GM18511 (cell line): ENCODE results near the gene MYL4.
"Not testable (repeated sequence)": the region's sequence is repeated elsewhere in the genome, so short reads cannot be mapped to it uniquely, and the experiment has no call there.

Source experiments
- ATAC-seq: cut with Tn5 transposase; IDR thresholded peaks from one replicate; pipeline ENCODE4 v1.9.1; 2021; ENCODE audit warnings: mild to moderate bottlenecking, moderate library complexity; ENCODE audit not compliant: unreplicated experiment

MYL4 gene

DNA sequence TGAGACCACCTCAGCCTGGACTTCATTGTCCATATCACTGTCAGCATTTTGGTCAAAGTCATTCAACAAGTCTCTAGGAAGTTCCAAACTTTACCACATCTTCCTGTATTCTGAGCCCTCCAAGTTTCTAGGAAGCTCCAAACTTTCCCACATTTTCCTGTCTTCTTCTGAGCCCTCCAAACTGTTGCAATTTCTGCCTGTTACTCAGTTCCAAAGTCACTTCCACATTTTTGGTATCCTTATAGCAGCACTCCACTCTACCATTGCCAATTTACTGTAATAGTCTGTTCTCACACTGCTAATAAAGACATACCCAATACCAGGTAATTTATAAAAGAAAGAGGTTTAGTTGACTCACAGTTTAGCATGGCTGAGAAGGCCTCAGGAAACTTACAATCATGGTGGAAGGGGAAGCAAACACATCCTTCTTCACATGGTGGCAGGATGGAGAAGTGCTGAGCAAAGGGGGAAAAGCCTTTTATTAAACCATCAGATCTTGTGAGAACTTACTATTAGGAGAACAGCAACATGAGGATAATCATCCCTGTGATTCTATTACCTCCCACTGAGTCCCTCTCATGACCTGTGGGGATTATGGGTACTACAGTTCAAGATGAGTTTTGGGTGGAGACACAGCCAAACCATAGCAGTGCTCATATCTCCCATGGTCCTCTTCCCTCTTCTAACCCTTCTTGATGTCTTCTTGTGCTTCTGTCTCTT, 60.6 kb downstream of the MYL4 start:
- not testable (repeated sequence) for ATAC-seq

DNA sequence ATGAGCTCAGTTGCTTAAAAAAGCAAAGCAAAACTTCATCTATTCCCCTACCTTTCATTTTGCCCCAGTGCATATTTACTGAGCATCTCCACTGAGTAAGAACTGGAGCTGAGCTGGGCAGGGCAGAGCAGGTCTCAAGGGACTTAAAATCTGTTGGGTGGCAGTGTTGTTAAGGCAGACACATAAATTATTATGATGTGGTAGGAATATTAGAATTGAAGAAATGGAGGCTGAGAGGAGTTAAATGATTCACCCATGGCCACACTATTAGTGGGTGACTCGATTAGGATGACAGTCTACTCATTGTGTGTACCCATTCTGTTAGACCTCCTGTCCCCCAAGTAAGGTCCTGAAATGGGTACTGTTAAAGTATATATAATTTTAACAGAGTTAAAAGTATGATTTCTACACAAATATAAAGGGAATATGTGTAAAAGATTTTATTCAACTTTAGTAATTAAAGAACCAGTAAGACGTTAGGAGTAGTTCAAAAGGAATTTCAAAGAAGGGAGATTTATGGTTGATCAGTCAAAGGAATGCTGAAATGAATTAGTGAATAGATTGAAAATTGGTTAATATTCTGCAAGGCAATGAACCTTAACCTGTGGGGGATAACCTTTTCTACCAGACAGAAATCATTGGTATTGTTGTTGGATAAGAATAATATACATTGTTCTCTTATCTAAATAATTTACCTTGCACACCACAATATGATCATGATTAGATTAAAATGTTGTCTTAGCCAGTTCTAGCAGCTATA, 62.0 kb downstream of the MYL4 start:
- ATAC-seq = no peak

DNA sequence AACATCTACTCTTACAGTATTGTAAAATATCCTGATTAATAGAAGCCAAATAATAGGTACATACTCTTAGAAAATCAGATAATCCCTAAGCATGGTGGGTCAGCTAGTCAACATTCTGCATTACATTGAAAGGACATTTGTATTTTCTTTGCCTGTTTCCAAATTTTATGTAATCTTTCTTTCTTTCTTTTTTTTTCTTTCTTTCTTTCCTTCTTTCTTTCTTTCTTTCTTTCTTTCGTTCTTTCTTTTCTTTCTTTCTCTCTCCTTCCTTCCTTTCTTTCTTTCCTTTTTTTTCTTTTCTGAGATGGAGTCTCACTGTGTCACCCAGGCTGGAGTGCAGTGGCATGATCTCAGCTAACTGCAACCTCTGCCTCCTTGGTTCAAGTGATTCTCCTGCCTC, 63.3 kb downstream of the MYL4 start:
- ATAC-seq = no peak

DNA sequence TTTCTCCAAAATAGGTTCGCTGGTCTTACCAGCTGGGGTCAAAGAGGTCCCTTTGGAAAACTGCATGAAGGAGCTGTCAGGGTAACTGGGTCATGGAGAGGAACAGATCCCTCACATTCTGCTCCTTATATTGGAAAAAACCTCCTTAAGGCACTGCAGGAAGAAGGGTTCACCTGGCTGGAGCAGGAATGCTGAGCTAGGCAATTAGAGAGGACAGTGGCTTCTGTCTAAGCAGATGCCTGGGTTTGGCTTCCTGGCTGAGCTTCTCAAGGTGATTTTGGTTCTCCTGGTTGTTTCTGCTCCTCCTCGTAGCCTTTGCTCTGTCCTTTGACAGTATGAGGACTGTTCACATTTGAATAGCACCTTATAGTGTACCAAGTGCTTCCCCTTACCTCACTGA, 64.1 kb downstream of the MYL4 start:
- ATAC-seq = no peak
